ENCODE results near the gene FXYD1.
"Not testable (repeated sequence)": the region's sequence is repeated elsewhere in the genome, so short reads cannot be mapped to it uniquely, and the experiment has no call there.

The FXYD1 gene

GRCh38 chr19:35125749-35126623, 12.6 kb upstream of the FXYD1 start:
- no peak for DNase-seq (ENCODE audit: low read depth)
- TF ChIP-seq CTCF (IDR thresholded peaks at IDR 0.05; ENCODE audit: control insufficient read depth, insufficient read depth, low read depth, low read length, missing control alignments), result no peak
- H3K4me3 ChIP-seq (ENCODE audit: control insufficient read depth, low read depth, low read length), result no peak overlapping the region

GRCh38 chr19:35126624-35126959, 12.0 kb upstream of the FXYD1 start:
- no peak overlapping the region for H3K4me3 ChIP-seq (ENCODE audit: control insufficient read depth, low read depth, low read length)
- no peak for TF ChIP-seq CTCF (IDR thresholded peaks at IDR 0.05; ENCODE audit: control insufficient read depth, insufficient read depth, low read depth, low read length, missing control alignments)
- DNase-seq (ENCODE audit: low read depth), result no peak

- no peak for TF ChIP-seq CTCF (IDR thresholded peaks at IDR 0.05; ENCODE audit: control insufficient read depth, insufficient read depth, low read depth, low read length, missing control alignments)
- no peak overlapping the region for H3K4me3 ChIP-seq (ENCODE audit: control insufficient read depth, low read depth, low read length)
- DNase-seq (ENCODE audit: low read depth), result no peak
Observed at GRCh38 chr19:35127871-35128270, 10.8 kb upstream of the FXYD1 start.

GRCh38 chr19:35128398-35129057, 10.1 kb upstream of the FXYD1 start:
- no peak overlapping the region for H3K4me3 ChIP-seq (ENCODE audit: control insufficient read depth, low read depth, low read length)
- no peak for TF ChIP-seq CTCF (IDR thresholded peaks at IDR 0.05; ENCODE audit: control insufficient read depth, insufficient read depth, low read depth, low read length, missing control alignments)
- DNase-seq (ENCODE audit: low read depth), result no peak

- not testable (repeated sequence) for H3K4me3 ChIP-seq (ENCODE audit: control insufficient read depth, low read depth, low read length); DNase-seq (ENCODE audit: low read depth)
Observed at GRCh38 chr19:35129724-35130274, 8.8 kb upstream of the FXYD1 start.

GRCh38 chr19:35130761-35131720, 7.6 kb upstream of the FXYD1 start:
- TF ChIP-seq CTCF (IDR thresholded peaks at IDR 0.05; ENCODE audit: control insufficient read depth, insufficient read depth, low read depth, low read length, missing control alignments), result no peak
- no peak for DNase-seq (ENCODE audit: low read depth)
- no peak overlapping the region for H3K4me3 ChIP-seq (ENCODE audit: control insufficient read depth, low read depth, low read length)

Measured in AG09309 (cell line).